ENCODE data around the gene NAT9. TPM values are rescaled to one million over a fixed set of nuclear protein-coding genes. Genes with fewer than 3 reads are reported as not detected.

NAT9 gene
- total and polyA plus RNA-seq, 2 of the 4 experiments (the other 2 are of a cell fraction): 48.9 to 62.0 TPM

DNA sequence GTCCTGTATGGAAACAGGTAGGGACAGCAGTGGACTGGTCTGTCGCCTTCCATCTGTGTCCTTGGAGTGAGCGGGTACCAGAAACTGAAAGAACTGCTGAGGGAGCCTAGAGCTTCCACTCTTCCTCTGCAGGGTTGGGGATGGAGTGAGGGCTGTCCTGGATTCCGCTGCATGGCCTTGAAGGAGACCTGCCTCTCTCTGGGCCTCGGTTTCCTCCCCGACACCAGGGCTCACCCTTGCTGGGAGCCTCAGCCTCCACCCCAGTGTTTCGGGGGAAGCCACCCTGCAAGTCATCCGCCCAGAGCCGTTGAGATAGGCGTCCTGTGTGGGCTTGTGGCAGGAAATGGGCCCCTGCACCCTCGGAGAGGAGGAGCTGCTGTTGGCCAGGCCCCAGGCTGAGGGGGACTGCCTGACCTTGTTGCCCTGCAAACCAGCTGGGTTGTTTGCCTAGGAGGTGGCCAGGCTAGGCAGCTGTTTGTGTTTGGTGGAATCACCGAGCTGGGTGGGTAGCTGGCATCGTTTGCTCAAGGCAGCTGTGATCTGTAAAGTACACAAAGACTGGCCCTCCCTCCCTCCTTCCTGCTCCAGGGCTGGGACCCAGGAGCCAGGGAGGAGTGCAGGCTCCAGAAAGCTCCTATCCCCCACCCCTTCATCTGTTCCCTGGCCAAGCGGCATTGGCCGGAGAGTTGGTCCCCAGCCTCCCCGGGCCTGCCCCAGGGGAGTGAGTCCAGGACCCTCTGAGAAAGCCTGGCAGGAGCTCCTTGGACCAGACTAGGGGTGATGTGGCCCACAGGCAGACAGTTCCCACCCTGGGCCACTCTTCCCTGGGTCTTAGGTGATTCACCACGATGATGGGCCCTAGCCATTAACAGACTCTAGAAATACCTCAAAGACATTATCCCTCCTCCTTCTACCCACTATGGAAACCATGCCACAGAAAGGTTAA is 37.8 kb downstream of the NAT9 start:
- no peak overlapping the region for H4K91ac ChIP-seq (ENCODE audit: insufficient read depth, low read depth, low read length)
- BruUV-seq (replicated peaks): no TSS peak
- H3K9me3 ChIP-seq (ENCODE audit: control insufficient read depth, insufficient read depth, low read length): no peaks in the 10 kb centered on the region
- H2BK20ac ChIP-seq (ENCODE audit: low read depth, low read length): no peak overlapping the region
- no peak overlapping the region for H3K56ac ChIP-seq (ENCODE audit: extremely low read depth, insufficient read depth, low read length)
- WGBS, 2 experiments (ENCODE audit: extremely low coverage in 2 of 2, insufficient read length in 1 of 2): 24% methylated on average over 4 of the region's 16 CpGs; no CpG with 5 or more reads in 1 of the 2 experiments
- H3K9ac ChIP-seq (ENCODE audit: low read depth, low read length): no peak overlapping the region
- ATAC-seq (ENCODE audit: low read depth) (peak; percentile 6), DNase-seq (no peak)
- no peak overlapping the region for H2BK120ac ChIP-seq (ENCODE audit: low read depth, low read length)
- intact Hi-C loops (cut with micrococcal nuclease) (no loop called here), dilution Hi-C loops (cut with HindIII; ENCODE audit: low sequenced_read_pairs, unreplicated experiment) (no loop called here), in situ Hi-C loops (cut with MboI; ENCODE audit: low sequenced_read_pairs) (no loop called here)
- H2AFZ ChIP-seq (replicated peaks; ENCODE audit: low read length, poor library complexity): peak overlapping the region; percentile 75
- H2AK9ac ChIP-seq (replicated peaks; ENCODE audit: low read depth, low read length, poor library complexity): peak overlapping the region; percentile 55
- peaks cover 47% of the 10 kb centered on the region for H3K27me3 ChIP-seq (ENCODE audit: control insufficient read depth, insufficient read depth, low read length)
- peaks cover 7% of the 10 kb centered on the region; the same call in 1 of the 2 replicates for H3K4me1 ChIP-seq (ENCODE audit: control insufficient read depth, insufficient read depth, low read length)
- H3K4me3 ChIP-seq (ENCODE audit: insufficient read depth, low read depth, low read length): no peak overlapping the region; the same call in 1 of the 2 replicates
- no peak overlapping the region for H4K8ac ChIP-seq (ENCODE audit: low read depth in 2 of 2, low read length in 2 of 2)
- H3K23ac ChIP-seq (ENCODE audit: low read depth, low read length): no peak overlapping the region; the same call in 1 of the 2 replicates
- ChIA-PET CTCF (interaction anchor here (1.0 to 2.9 kb wide), 2 partner anchors 53 to 81 kb away, joined by 3 to 29 read pairs; no protein-coding TSS in a partner anchor), POLR2A (ENCODE audit: unreplicated experiment) (no interaction called here)
- no peak overlapping the region for H2BK5ac ChIP-seq (ENCODE audit: low read depth, low read length, poor library complexity, severe bottlenecking)
- no peaks in the 10 kb centered on the region for H3K79me1 ChIP-seq (ENCODE audit: low read depth in 1 of 2, low read length in 2 of 2)
- H2BK15ac ChIP-seq (ENCODE audit: low read depth, low read length): no peak overlapping the region
- no peak overlapping the region for H3K14ac ChIP-seq (replicated peaks; ENCODE audit: low read depth, low read length)
- no peaks in the 10 kb centered on the region for H4K20me1 ChIP-seq (ENCODE audit: insufficient read depth, low read length)
- H4K5ac ChIP-seq (ENCODE audit: low read depth, low read length): no peak overlapping the region
- no peak overlapping the region for H2AK5ac ChIP-seq (ENCODE audit: low read depth, low read length)
- H3K36me3 ChIP-seq (ENCODE audit: control insufficient read depth, insufficient read depth, low read length): no peaks in the 10 kb centered on the region
- H3K4me2 ChIP-seq (ENCODE audit: low read depth, low read length): no peak overlapping the region; the same call in 1 of the 2 replicates
- H3K27ac ChIP-seq (ENCODE audit: insufficient read depth, low read length): no peak overlapping the region
- H3K18ac ChIP-seq (ENCODE audit: low read depth, low read length): no peak overlapping the region
- H3K4ac ChIP-seq (ENCODE audit: low read depth, low read length): no peak overlapping the region
- H3K9me1 ChIP-seq (ENCODE audit: insufficient read depth, low read length): 0 out of 2 replicates have a peak, but pooled peaks cover 3% of the 10 kb centered on the region
- TF ChIP-seq, protein P1, sequence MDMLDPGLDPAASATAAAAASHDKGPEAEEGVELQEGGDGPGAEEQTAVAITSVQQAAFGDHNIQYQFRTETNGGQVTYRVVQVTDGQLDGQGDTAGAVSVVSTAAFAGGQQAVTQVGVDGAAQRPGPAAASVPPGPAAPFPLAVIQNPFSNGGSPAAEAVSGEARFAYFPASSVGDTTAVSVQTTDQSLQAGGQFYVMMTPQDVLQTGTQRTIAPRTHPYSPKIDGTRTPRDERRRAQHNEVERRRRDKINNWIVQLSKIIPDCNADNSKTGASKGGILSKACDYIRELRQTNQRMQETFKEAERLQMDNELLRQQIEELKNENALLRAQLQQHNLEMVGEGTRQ (IDR thresholded peaks at IDR 0.05; ENCODE audit: low read depth, low read length): no peak
- TF ChIP-seq POLR2A (IDR thresholded peaks at IDR 0.05; ENCODE audit: low read depth, low read length): no peak
- TF ChIP-seq BHLHE40 (IDR thresholded peaks at IDR 0.05; ENCODE audit: low read depth, low read length): no peak
- no peak for TF ChIP-seq CHD1 (IDR thresholded peaks at IDR 0.05; ENCODE audit: low read depth, low read length)
- no peak for TF ChIP-seq RFX5 (IDR thresholded peaks at IDR 0.05; ENCODE audit: low read depth, low read length)
- TF ChIP-seq, protein P2, sequence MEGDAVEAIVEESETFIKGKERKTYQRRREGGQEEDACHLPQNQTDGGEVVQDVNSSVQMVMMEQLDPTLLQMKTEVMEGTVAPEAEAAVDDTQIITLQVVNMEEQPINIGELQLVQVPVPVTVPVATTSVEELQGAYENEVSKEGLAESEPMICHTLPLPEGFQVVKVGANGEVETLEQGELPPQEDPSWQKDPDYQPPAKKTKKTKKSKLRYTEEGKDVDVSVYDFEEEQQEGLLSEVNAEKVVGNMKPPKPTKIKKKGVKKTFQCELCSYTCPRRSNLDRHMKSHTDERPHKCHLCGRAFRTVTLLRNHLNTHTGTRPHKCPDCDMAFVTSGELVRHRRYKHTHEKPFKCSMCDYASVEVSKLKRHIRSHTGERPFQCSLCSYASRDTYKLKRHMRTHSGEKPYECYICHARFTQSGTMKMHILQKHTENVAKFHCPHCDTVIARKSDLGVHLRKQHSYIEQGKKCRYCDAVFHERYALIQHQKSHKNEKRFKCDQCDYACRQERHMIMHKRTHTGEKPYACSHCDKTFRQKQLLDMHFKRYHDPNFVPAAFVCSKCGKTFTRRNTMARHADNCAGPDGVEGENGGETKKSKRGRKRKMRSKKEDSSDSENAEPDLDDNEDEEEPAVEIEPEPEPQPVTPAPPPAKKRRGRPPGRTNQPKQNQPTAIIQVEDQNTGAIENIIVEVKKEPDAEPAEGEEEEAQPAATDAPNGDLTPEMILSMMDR (conservative IDR thresholded peaks at IDR 0.05; ENCODE audit: low read depth, low read length): no peak
- TF ChIP-seq NFE2L2 (IDR thresholded peaks at IDR 0.05; ENCODE audit: low read depth, low read length): no peak
- TF ChIP-seq SMC3 (IDR thresholded peaks at IDR 0.05; ENCODE audit: low read depth, low read length): no peak
- TF ChIP-seq, protein P3, sequence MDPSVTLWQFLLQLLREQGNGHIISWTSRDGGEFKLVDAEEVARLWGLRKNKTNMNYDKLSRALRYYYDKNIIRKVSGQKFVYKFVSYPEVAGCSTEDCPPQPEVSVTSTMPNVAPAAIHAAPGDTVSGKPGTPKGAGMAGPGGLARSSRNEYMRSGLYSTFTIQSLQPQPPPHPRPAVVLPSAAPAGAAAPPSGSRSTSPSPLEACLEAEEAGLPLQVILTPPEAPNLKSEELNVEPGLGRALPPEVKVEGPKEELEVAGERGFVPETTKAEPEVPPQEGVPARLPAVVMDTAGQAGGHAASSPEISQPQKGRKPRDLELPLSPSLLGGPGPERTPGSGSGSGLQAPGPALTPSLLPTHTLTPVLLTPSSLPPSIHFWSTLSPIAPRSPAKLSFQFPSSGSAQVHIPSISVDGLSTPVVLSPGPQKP (IDR thresholded peaks at IDR 0.05; ENCODE audit: borderline replicate concordance, low read depth, low read length): no peak
- no peak for TF ChIP-seq MXI1 (IDR thresholded peaks at IDR 0.05; ENCODE audit: borderline replicate concordance, low read depth, low read length)
- TF ChIP-seq CEBPB (IDR thresholded peaks at IDR 0.05; ENCODE audit: low read depth, low read length): no peak
- no peak for TF ChIP-seq MAZ (IDR thresholded peaks at IDR 0.05; ENCODE audit: borderline replicate concordance, low read depth, low read length)
- TF ChIP-seq RCOR1 (IDR thresholded peaks at IDR 0.05; ENCODE audit: insufficient replicate concordance, low read length): no peak
- TF ChIP-seq FOS (IDR thresholded peaks at IDR 0.05; ENCODE audit: low read depth, low read length): no peak

Data from IMR-90 (cell line).